ENCODE measurements around the gene BLOC1S1.

BLOC1S1 gene

DNA sequence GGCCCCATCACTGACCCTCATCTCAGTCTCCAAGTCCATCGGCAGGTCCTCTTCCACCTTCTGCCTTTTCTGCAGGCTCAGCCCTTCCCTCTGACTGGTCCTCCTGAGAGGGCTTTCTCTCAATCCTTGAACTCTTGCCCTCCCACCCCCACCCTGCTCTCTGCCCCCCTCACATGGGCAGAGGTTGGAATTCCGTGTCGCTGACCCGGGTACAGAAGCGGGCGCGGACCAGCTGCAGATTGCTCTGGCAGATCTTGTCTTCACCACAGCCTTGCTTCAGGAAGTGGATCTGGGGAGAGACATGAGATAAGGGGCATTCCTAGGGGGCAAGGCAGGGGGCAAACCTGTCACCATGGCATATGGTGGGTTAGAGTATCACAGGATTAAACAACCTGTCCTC, 20.5 kb upstream of the BLOC1S1 start:
- no peak for DNase-seq

- no peak for DNase-seq
Observed at GRCh38 chr12:55696141-55696540, 19.7 kb upstream of the BLOC1S1 start.

GRCh38 chr12:55696796-55697462, 18.9 kb upstream of the BLOC1S1 start:
- no peak for DNase-seq

DNA sequence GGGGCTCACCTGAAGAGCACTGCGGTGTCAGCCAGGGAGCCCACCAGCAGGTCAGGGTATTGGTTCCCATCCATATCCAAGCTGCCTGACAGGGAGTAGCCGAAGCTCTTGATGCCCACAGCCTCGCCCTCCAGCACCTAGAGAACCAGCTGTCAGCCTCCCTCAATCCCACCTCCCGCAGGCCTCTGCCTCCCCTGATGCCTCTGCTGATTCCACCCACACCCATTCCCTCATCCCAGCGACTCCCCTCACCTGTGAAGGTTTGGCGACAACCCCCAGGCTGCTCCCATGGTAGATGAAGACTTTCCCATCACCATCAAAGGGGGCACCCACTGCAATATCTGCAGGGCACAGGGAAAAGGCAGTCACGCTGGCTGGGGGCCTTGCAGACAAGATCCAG, 18.2 kb upstream of the BLOC1S1 start:
- no peak for DNase-seq

DNA sequence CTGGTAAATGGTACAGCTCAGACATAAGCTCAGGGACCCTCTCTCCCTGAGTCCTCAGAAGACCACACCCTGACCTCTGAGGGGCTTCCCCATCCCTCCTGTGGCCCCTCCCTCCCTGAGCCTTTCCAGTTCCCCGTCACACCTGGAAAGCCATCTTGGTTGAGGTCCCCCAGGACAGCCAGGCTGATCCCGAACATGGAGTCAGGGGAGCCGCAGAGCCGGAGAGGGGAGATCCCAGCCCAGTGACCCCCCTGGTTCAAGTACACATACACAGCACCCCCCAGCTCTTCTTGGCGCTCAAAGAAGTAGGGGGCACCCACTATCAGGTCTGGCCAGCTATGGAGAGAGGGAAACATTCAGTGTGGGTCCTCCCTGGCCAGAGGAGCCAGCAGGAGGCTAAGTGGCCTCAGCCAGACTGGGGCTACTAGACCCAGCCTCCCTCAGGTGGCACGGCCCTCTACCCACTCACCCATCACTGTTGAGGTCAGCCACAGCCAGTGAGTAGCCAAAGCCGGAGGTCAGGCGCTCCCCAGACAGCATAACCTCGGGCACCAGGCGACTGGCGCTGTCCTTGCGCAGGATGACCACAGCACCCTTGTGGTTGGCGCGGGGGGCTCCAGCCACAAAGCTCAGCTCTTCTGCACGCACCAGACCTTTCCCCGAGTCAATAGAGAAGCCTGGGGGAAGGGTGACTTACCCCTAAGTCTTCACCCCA, 17.4 kb upstream of the BLOC1S1 start:
- no peak for DNase-seq

GRCh38 chr12:55698965-55699364, 16.9 kb upstream of the BLOC1S1 start:
- no peak for DNase-seq

- DNase-seq = no peak
Observed at GRCh38 chr12:55699471-55700055, 16.3 kb upstream of the BLOC1S1 start.

DNA sequence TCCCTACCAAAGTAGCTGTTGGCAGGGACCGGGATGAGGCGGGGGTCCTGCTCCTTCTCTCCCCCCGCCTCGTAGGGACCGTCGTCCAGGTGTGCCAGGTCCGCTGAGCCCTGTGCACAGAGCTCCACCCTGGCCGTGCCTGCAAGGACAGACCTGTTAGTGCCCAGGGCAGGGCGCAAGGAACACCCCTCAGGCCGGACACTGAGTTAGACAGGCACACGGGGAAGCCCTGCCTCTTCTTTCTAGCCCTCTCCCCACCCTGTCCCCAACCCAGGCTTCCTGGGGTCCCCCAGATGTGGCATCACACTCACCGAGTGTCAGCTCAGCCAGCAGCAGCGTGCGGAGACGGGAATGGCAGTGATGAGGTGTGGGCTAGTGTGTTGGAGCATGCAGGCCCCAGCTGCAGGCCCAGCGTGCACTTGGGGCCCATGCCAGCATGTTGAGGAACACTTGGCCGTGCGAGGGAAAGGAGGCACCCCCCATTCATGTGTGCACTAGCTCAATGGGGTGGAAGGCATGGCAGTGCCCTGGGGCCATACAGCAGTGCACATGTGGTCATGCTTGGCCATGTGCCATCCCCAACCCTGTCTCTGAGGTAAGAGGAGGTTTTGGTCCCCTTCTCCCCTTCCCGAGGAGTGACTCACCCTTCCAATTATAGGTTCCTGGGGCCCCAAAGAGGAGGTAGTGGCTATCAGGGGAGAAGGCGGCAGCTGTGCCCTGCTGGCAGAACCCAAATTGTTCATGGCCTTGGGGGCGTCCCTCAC, 15.4 kb upstream of the BLOC1S1 start:
- no peak for DNase-seq

- no peak for DNase-seq
Observed at GRCh38 chr12:55702861-55703260, 13.0 kb upstream of the BLOC1S1 start.

DNA sequence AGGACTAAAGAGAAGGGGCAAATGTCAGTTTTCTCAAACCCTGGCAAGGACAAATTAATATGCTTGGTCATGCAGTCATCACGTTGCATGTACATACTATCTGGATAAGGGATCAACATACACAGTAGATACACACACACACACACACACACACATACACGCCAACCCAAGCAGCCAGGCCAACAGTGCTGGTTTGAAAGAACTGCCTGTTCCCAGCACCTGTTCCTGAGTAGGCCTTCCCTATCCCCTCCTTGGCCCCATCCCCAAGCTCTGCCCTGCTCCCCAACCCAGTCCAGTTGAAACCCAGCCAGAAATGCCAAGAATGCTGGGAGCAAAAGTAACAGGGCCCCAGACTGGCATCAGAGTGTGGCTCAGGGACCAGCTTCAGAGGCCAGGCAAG, 12.6 kb upstream of the BLOC1S1 start:
- no peak for DNase-seq

- DNase-seq = no peak
Observed at GRCh38 chr12:55703901-55704761, 11.7 kb upstream of the BLOC1S1 start.

DNA sequence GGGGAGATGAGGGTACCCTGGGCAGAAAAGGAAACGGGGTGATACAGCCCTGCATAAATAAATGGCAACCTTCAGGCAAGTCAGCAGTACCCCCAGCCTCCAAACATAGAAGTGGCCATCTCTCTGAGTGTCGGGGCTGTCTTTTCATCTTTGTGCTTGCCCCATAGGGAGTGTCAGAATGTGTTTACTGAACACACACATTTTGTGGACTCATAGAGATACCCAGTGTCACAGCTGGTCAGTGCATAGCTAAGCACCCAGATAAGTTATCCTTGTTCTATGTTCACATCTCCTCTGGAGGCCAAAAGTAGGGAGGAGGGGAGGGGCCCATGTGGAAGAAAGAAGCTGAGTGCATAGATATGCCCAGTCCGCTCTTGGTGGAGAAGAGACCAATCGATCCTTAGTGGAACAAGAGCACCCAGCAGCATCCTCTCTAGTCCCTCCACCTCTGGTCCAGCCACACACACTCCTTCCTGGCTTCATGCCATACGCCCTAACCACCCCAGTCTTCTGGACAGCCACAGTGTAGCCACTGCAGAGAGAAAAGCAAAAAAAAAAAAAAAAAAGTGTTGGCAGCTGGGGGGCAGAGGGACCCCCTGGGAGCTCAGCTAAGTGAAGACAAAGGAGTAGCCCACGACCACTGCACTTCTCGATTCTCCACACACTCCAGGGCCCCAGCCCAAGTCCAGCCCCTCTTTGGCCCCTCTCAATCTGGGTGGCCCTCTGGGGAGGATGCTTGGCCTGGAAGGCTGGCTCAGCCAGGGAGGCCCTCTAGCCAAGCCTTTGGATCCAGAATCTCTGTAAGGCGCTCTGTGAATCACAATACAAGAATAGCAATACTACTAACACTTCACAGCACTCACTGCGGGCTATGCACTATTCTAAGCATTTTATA, 10.8 kb upstream of the BLOC1S1 start:
- no peak for DNase-seq

- DNase-seq = no peak
Observed at GRCh38 chr12:55705782-55706402, 10.0 kb upstream of the BLOC1S1 start.

DNA sequence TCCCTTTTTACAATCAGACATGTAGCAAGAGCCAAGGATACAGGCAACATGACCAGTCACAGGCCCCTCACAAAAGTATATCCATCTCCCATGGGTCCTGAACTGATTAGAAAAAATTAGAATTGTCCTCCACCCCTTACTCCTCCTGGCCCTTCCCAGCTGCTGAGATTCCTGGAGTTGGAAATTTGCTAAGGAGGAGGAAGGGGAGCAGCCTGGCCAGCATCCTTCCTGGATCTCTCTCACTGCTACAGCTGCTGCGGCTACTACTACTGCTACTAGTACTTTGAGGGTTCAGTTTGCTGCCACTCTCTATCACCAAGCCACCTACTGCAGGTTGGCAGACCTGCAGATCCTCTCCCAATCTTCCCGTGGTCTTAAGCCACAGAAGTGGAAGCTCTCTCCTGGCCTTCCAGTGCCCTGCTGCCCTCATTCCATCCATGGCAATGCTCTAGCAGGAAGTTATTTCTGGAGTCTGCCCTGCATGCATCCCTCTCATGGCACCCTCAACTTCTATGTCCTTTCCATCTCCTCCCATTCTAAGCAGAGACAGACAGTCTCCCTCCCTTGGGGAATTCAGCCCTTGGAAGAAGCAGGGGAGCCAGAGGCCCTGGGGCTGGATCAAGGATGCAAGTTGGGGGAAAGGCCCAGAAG, 9.2 kb upstream of the BLOC1S1 start:
- DNase-seq = no peak

GRCh38 chr12:55707219-55707671, 8.6 kb upstream of the BLOC1S1 start:
- DNase-seq = no peak

- DNase-seq = peak in 3 of 4 experiments; percentile 22 to 33 (median 25)
Observed at GRCh38 chr12:55707841-55708694, 7.8 kb upstream of the BLOC1S1 start, which contains the start of gene ITGA7. ITGA7 (minus strand) TSS chr12:55707904; CDS start chr12:55707682, 222 bp downstream.

DNA sequence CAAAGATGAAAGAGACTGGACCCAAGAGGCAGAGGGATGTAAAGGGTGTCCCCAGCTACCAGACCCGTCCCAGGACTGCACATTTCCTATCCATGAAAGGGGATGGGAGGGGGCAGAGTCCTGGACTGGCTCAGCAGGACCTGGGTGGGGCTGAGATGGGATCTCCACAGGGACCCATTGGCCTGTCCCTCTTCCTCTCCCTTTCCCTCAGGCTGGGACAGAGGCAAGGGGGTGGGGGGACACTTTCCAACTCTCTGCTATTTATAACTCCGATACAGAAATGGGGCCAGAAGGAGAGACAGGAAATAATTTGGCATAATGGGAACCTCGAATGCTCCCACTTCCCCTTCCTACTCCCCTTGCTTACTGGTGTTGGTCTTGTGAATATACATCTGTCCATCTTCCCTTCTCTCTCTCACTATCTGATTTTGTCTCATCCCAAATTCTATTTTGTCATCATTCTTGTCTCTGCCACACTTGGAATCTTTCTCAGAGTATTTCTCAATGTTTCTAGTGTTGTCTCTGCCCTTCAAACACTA, 7.1 kb upstream of the BLOC1S1 start:
- DNase-seq = no peak

GRCh38 chr12:55711786-55712553, 3.9 kb upstream of the BLOC1S1 start:
- no peak for DNase-seq

Data from activated CD4-positive, CD25-positive, alpha-beta regulatory T cell (primary cell).